GM12878 (cell line): Measurements from ENCODE around the gene NRXN3.

Source experiments
- ATF3 ChIP-seq: IDR thresholded peaks from 2 replicates; pipeline ENCODE4 v1.6.1; 2011; ENCODE audit warnings: low read depth, mild to moderate bottlenecking, low read length, moderate library complexity, borderline replicate concordance; ENCODE audit errors: extremely low read depth
- CEBPB ChIP-seq, 2 experiments: fragments of 150-350 bp in 1 of 2; IDR thresholded peaks; 2 replicates each; pipeline ENCODE4 v1.6.1; 2012 to 2014; ENCODE audit warnings: low read depth in 2 of 2, low read length in 2 of 2, borderline replicate concordance in 1 of 2, inconsistent platforms in 1 of 2
- CTCF ChIP-seq, 3 experiments: IDR thresholded peaks in 2 of 3; conservative IDR thresholded peaks in 1 of 3; 2 replicates each; pipeline ENCODE4 v1.5.1; 2011; ENCODE audit warnings: low read depth in 3 of 3, low read length in 3 of 3, mild to moderate bottlenecking in 3 of 3, control low read depth in 2 of 3, moderate library complexity in 2 of 3, inconsistent platforms in 1 of 3, mixed read lengths in 1 of 3; ENCODE audit not compliant: control insufficient read depth in 2 of 3, insufficient read depth in 1 of 3; ENCODE audit errors: extremely low read depth in 1 of 3
- ESRRA ChIP-seq: IDR thresholded peaks from 2 replicates; pipeline ENCODE4 v1.6.1; 2012; ENCODE audit warnings: mild to moderate bottlenecking, low read length, improper control_type of control experiment
- EZH2 ChIP-seq: IDR thresholded peaks from 2 replicates; pipeline ENCODE4 v1.6.1; 2012; ENCODE audit warnings: low read depth, mild to moderate bottlenecking, control low read depth, inconsistent platforms, low read length, borderline replicate concordance; ENCODE audit not compliant: control insufficient read depth
- GABPA ChIP-seq: IDR thresholded peaks from 2 replicates; pipeline ENCODE4 v1.6.1; 2014; ENCODE audit warnings: antibody characterized with exemption, low read depth, mild to moderate bottlenecking, inconsistent platforms
- PAX5 ChIP-seq: IDR thresholded peaks from 2 replicates; pipeline ENCODE4 v1.6.1; 2011; ENCODE audit warnings: low read depth, low read length, borderline replicate concordance
- POLR2A ChIP-seq: IDR thresholded peaks from 2 replicates; pipeline ENCODE4 v1.6.1; 2011; ENCODE audit warnings: low read depth, mild to moderate bottlenecking, low read length
- POLR2AphosphoS5 ChIP-seq: IDR thresholded peaks from 2 replicates; pipeline ENCODE4 v1.6.1; 2011; ENCODE audit warnings: mild to moderate bottlenecking, low read length, inconsistent platforms
- SMAD1 ChIP-seq: fragments of 450-650 bp; IDR thresholded peaks from 2 replicates; pipeline ENCODE4 v1.6.1; 2018; ENCODE audit warnings: mild to moderate bottlenecking, low read depth; ENCODE audit not compliant: partially characterized antibody
- ZBTB33 ChIP-seq: fragments of 450-650 bp; IDR thresholded peaks from 2 replicates; pipeline ENCODE4 v1.6.1; 2017; ENCODE audit warnings: mild to moderate bottlenecking

GRCh38 chr14:78182722-78183121 is 12.5 kb downstream of the NRXN3 start:
- TF ChIP-seq POLR2AphosphoS5: no peak
- TF ChIP-seq PAX5: no peak
- TF ChIP-seq CTCF (IDR thresholded peaks at IDR 0.05 in 2 of 3, conservative IDR thresholded peaks at IDR 0.05 in 1 of 3; ENCODE audit: control insufficient read depth in 2 of 3, extremely low read depth in 1 of 3, insufficient read depth in 1 of 3, low read depth in 3 of 3, low read length in 3 of 3): no peak
- no peak for TF ChIP-seq EZH2
- no peak for TF ChIP-seq SMAD1
- TF ChIP-seq ZBTB33: no peak
- no peak for TF ChIP-seq POLR2A
- no peak for TF ChIP-seq ATF3
- no peak for TF ChIP-seq GABPA
- no peak for TF ChIP-seq CEBPB (IDR thresholded peaks at IDR 0.05; ENCODE audit: borderline replicate concordance in 1 of 2, low read depth in 2 of 2, low read length in 2 of 2)
- no peak for TF ChIP-seq ESRRA
